ENCODE measurements around the gene INPP5F.
"Not testable (repeated sequence)": the region's sequence is repeated elsewhere in the genome, so short reads cannot be mapped to it uniquely, and the experiment has no call there.

DNA sequence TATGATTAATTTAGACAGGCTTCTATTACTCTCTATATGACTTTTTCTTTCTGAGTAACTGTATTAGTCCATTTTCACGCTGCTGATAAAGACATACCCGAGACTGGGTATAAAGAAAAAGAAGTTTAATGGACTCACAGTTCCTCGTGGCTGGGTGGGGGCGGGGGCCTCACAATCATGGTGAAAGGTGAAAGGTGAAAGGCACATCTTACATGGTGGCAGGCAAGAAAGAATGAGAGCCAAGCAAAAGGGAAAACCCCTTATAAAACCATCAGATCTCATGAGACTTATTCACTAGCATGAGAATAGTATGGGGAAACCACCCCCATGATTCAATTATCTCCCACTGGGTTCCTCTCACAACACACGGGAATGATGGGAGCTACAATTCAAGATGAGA lies 18.5 kb upstream of the INPP5F start:
- TF ChIP-seq CTCF (IDR thresholded peaks at IDR 0.05); EZH2 (IDR thresholded peaks at IDR 0.05; ENCODE audit: borderline replicate concordance, insufficient read depth, low read depth, low read length, poor library complexity, severe bottlenecking): not testable (repeated sequence)

Measured in B cell (primary cell).